SK-N-MC (cell line): ENCODE measurements around the gene PTGER2.

Experiments
- EZH2 ChIP-seq: fragments of 200-600 bp; sonication (generic); IDR thresholded peaks from one replicate; pipeline ENCODE4 v1.6.1; 2017; ENCODE audit warnings: antibody characterized with exemption
- FOXP2 ChIP-seq: optimal IDR thresholded peaks from 2 replicates; pipeline ENCODE3; 2011; ENCODE audit warnings: mild to moderate bottlenecking, moderate library complexity; ENCODE audit not compliant: insufficient read depth; ENCODE audit errors: extremely low read length, control extremely low read depth
- POLR2AphosphoS5 ChIP-seq: IDR thresholded peaks from 2 replicates; pipeline ENCODE4 v1.6.1; 2012; ENCODE audit warnings: mild to moderate bottlenecking, low read depth, low read length, borderline replicate concordance

- TF ChIP-seq EZH2 = no peak
- no peak for TF ChIP-seq POLR2AphosphoS5
- TF ChIP-seq FOXP2 = no peak
These were observed 663 bp downstream of the PTGER2 start for GRCh38 chr14:52314595-52315354.
